Activated CD8-positive, alpha-beta memory T cell treated with anti-CD3 and anti-CD28 coated beads for 36 hours (primary cell): ENCODE results near the gene LGALS9. TPM values are rescaled to one million over a fixed set of nuclear protein-coding genes. Genes with fewer than 3 reads are reported as not detected.
"Not testable (repeated sequence)": the region's sequence is repeated elsewhere in the genome, so short reads cannot be mapped to it uniquely, and the experiment has no call there.

Source experiments
- CTCF ChIA-PET: fragments of 350-600 bp; sonication (Branson Sonifier 250); formaldehyde crosslinking; loops from one replicate; lab custom pipeline; 2021; ENCODE audit warnings: antibody characterized with exemption; lab: Charles Lee
- POLR2A ChIA-PET: fragments of 350-600 bp; sonication (Branson Sonifier 250); formaldehyde crosslinking; loops from one replicate; lab custom pipeline; 2021; ENCODE audit warnings: antibody characterized with exemption; lab: Charles Lee
- total RNA-seq, 2 experiments: library from RNA; stranded (reverse); gene quantifications; one replicate each; pipeline ENCODE4 v1.2.3, GENCODE V29; 2021

The LGALS9 gene
- total RNA-seq, 2 experiments from 2014 or later = 8.4 TPM

DNA sequence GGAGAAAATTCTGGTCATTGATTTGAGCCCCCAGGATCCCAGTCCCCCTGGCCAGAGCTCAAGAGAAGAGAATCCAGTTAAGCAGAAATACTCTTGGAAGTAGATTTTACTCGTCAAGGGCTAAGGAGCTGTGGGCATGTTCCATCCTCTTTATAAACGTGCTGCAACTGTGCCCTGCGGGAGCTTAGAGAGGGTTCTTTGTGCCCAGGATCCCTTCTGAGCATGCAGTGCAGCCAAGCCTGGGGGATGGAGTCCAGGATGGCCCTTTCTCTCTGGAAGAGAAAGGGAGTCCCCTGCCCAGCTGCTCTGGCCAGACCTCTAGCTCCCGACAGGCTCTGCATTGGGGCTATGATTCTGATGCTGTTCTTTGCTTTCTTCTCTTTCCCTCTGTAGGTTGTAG lies 9.5 kb upstream of the LGALS9 start:
- CTCF ChIA-PET = interaction anchor here (1.3 to 2.5 kb wide), 2 partner anchors 17 to 18 kb away, joined by 3 to 7 read pairs; no protein-coding TSS in a partner anchor

DNA sequence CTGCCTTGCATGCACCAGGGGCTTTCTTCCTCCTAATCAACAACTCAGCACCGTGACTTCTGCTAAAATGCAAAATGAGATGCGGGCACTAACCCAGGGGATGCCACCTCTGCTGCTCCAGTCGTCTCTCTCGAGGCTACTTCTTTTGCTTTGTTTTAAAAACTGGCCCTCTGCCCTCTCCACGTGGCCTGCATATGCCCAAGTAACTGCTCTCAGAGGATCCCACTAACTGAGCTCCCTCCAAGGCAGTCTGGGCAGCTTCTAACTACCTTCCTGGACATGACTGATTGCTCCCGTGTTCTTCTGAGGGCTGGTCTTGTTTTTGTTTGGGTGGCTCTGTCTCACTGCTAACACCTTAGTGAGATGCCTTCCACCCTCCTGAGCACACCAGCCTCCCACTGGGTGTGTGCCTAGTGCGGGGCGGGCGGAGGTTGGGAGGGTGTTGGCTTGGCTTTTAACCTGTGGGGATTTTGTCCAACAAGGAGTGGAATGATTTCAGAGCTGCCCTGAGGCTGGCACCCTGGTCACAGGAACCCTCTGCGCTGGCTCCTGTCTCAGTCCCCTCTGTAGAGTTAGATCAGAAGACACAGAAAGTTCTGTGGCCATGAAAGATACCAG lies 8.9 kb upstream of the LGALS9 start:
- ChIA-PET POLR2A (no interaction called here), CTCF (interaction anchor here (1.0 to 2.5 kb wide), 3 partner anchors 17 to 19 kb away, joined by 3 to 7 read pairs (median 3); no protein-coding TSS in a partner anchor)

More for the DNA sequence above, 9.5 kb upstream of the LGALS9 start:
- POLR2A ChIA-PET = no interaction called here

DNA sequence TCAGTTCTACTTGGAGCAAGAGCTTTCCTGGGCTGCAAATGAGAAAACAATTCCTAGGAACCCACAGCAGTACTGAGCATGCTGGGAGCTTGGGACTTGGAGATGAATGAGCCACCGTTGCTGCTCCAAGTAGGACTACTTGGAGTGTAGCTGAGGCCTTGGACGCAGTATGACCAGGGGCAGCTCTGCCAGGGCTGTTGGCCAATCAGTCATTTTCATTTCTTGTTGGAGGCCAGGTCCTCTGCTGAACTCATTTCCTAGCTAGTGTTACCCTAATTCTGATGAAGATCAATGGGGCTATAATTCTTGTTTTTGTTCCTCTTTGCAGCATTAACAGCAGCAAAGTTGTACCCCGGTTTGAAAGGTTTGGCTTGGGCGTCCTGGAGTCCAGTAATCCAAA lies 8.0 kb upstream of the LGALS9 start:
- ChIA-PET CTCF (interaction anchor here (1.0 to 2.5 kb wide), 2 partner anchors 18 to 20 kb away, joined by 3 to 7 read pairs; no protein-coding TSS in a partner anchor), POLR2A (no interaction called here)

DNA sequence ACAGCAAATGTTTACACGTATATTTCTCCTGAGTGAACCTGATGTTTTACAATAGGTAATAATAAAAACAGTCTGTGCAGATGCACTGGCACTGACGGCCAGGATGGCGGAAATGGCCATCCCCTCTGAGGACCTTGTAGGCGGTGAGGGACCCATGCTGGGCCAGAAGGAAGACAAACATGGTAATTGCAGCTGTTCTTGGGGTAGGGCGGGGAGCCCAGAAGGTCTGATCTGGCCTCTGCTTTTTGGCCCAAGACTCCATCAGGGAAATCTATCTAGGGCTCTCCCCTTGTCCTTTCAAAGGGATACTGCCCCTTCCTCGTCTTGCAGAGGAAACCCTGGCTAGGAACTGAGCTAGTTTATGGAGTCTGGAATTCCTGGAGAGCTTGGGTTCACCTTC lies 7.4 kb upstream of the LGALS9 start:
- CTCF ChIA-PET = interaction anchor here (2.5 kb wide), 1 partner anchor 20 kb away, joined by 7 read pairs; no protein-coding TSS in a partner anchor
- POLR2A ChIA-PET = no interaction called here

DNA sequence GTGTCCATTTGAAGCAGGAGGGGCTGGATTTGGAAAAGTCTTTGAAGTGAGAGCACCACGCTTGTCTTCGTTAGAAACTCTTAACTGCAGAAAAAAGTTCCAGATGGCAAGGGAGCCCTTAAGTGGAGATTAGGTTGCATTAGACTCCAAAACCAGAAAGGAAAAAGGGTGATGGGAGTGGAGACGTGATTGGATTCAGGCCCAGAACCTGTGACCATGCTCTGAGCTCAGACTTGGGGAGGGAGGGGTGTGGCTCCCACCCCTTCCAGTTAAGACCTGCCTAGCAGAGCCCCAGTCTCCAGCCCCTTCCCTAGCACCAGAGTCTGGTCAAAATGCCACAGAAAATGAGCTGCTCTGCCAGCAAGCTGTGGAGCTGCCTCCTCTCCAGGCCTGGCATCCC lies 6.4 kb upstream of the LGALS9 start:
- ChIA-PET CTCF (no interaction called here), POLR2A (no interaction called here)

DNA sequence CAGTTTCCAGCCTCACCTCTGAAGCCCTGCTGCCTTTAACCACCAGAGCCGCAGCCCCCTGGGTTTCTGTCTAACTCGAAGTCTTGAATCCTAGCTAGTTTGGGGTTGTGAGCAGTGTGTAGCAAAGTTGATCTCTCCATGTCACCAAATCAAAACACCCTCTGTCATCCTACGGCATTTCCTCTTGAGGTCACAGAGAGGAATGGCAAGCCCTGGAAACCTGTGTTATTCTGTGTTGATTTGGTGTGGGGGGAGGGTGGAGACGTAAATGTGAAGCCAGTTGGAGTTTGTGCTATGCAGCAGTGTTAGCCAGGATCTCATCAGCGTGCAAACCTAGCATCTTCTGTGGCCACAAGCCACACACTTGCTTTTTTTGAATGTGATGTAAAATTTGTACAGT lies 5.1 kb upstream of the LGALS9 start:
- ChIA-PET POLR2A (no interaction called here), CTCF (interaction anchor here (0.7 kb wide), 1 partner anchor 272 kb away, joined by 3 read pairs; no protein-coding TSS in a partner anchor)

DNA sequence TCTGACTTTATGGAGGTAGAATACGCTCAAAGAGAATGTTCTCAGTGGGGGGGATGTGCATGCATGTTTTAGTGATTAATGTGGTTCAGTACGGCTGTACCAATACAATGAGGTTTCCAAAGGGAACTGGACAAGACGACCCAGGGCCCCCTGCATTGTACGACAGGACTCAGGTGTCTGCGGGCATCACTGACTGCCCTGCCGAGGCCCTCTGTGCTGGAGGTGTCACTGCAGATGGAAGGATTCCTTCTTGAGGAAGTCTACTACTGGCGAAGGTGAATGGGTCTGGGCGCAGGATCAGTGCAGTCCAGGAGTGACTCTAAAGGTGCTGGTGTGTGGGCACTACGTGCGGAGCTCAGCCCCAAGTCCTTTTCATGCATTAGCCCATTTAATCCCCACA lies 3.5 kb upstream of the LGALS9 start:
- CTCF ChIA-PET = no interaction called here
- POLR2A ChIA-PET = no interaction called here

DNA sequence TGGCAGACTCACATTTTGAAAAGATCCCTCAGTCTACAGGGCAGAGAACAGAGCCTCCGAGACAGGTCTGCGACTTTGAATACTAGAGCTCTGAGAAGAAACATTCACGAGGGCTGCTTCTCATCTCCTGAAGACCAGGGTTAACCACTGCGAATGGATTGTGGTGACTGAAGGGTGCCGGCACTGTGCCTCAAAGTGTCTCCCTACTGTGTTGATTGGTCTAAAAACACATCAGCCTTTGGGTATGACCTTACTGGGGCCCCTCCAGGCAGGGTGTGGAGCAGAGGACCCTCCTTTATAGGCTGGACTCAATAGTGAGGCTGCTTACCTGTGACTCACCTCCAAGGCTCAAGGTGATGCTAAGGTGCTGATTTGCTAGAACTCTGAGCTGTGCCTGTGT lies 2.6 kb upstream of the LGALS9 start:
- ChIA-PET POLR2A (no interaction called here), CTCF (no interaction called here)

DNA sequence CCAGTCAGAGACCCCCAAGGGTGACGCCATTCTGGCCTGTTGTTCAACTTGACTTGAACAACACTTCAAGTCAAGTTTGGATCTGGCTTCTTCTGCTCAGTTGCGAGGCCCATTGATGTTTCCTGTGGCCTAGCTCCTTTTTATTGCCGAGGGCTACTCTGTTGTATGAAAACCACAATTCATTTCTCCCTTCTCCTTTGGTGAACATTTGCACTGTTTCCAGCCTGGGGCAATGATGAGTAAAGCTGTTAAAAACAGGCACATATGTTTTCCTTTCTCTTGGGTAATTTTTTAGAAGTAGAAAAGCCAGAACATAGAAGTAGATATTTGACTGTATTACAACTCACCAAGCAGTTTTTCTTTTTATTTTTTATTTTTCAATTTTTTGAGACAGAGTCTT lies 1.7 kb upstream of the LGALS9 start:
- CTCF ChIA-PET, POLR2A ChIA-PET: not testable (repeated sequence)

DNA sequence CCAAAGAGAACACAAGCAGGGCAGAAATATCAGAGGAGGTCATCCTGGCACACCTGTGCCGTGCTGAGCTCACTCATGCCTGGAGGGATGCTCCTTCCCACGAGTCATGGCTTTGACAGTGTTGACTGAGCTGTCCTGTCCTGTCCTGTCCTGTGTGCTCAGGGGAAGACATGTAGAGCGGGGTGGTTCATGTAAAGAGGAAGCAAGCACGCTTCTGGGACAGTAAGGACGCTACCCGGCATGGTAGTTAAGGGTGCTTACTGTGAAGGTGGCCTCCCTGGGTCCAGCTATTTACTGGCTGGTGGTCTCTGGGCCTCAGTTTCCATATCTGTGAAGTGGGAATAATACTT lies 398 bp downstream of the LGALS9 start:
- ChIA-PET POLR2A (no interaction called here), CTCF (interaction anchor here (1.1 kb wide), 1 partner anchor 32 kb away, joined by 4 read pairs; no protein-coding TSS in a partner anchor)

DNA sequence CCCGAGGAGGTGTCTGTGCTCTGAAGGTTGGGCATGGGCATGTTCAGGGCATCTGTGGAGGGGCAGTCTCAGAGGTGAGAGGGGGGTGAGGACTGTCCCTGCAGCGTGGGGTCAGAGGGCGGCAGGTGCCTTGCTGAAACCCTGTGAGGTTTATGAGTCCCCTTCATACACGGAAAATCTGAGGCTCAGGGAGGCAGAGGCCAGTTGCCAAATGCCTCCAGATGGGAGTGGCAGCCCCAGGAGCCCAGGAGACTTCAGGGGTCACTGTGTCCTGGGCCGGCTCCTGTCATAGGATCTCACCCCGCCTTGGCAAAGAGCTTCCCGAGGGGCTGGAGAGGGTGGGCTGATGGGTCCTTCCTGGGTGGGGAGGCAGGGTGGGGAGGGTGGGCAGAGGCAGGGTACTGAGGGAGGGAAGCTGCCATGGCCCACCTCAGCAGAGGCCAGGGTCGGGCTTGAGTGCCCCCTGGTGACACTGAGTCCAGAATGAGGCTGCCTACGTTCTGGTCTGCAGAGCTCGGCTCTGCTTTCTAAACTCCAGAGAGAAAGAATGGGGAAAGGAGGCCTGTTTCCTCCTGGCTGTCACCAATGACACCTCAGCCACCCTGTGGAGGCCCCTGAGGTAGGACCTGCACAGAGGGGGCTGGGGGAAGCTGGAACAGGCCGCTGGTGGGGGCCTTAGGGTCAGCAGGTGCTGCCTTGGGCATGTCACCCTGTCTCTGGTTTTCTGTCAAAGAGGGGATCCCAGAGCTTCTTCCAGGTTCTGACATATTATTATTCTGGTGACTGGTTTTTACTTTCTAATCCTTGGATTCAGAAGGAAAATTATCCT lies 1.1 kb downstream of the LGALS9 start:
- CTCF ChIA-PET = interaction anchor here (1.1 to 2.2 kb wide), 3 partner anchors 19 to 32 kb away, joined by 3 to 6 read pairs (median 4); no protein-coding TSS in a partner anchor
- POLR2A ChIA-PET = no interaction called here

DNA sequence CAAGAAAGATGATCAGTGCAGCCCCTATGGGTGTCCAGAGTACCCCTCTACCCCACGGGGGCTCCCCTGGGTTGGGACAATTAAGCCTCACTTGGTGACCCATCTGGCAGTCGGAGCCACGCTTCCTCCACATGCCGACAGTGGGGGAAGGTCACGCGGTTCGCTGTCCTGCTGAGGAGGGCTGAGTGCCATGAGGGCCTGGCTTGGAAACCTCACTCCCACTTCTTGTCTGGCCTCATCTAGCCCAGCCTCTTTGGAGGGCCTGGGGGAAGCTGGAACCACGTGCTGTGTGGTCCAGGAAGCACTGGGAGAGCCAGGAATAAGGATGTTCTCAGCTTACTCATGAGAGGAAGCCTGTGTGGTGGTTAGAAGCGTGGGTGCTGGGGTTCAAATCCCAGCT lies 1.8 kb downstream of the LGALS9 start:
- POLR2A ChIA-PET = not testable (repeated sequence)
- CTCF ChIA-PET = interaction anchor here (1.5 to 2.2 kb wide), 2 partner anchors 18 to 22 kb away, joined by 3 to 6 read pairs; no protein-coding TSS in a partner anchor

DNA sequence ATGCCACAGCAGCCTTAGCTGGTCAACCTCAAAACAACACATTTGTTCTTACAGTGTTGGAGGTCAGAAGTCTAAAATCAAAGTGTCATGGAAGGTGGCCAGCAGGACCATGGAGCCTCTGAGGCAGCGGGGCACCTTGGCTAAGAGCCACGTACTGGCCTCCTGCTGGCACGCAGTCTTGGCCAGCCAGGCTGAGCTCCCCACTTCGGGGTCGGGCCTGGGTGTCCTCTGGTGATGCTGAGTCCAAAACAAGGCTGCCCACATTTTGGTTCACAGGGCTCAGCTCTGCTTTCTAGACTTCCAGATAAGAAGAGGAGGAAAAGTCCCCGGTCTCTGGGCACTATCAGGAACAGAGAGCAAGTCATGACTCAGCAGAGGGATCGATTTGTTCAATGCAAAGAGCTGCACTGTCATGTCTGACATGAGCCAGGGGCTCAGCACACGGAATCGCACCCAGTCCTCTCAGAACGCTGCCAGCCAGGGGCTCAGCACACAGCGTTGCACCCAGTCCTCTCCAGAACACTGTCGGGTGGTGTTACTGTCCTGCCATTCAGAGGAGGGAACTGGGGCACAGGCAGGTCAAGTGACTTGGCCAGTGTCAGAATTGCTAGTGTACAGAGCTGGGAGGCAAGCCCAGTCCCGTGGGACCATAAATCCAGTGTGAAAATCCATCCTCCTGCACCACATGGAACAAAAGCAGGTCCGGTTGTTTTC lies 2.5 kb downstream of the LGALS9 start:
- ChIA-PET CTCF (interaction anchor here (1.5 to 2.2 kb wide), 3 partner anchors 17 to 21 kb away, joined by 3 to 6 read pairs (median 4); no protein-coding TSS in a partner anchor), POLR2A (interaction anchor here (0.6 kb wide), 1 partner anchor 27 kb away, joined by 7 read pairs; no protein-coding TSS in a partner anchor)

DNA sequence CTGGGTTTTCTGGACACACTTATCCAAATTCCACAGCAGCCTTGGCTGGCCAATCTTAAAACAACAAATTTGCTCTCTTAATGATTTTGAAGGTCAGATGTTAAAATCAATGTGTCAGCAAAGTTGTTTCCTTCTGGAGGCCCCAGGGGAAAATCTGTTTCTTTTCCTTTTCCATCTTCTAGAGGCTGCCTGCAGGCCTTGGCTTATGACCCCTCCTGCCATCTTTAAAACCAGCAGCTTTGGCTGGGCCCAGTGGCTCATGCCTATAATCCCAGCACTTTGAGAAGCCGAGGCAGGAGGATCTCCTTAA lies 3.0 kb downstream of the LGALS9 start:
- CTCF ChIA-PET = interaction anchor here (1.5 to 2.2 kb wide), 2 partner anchors 17 to 21 kb away, joined by 4 to 6 read pairs; no protein-coding TSS in a partner anchor
- POLR2A ChIA-PET = no interaction called here

DNA sequence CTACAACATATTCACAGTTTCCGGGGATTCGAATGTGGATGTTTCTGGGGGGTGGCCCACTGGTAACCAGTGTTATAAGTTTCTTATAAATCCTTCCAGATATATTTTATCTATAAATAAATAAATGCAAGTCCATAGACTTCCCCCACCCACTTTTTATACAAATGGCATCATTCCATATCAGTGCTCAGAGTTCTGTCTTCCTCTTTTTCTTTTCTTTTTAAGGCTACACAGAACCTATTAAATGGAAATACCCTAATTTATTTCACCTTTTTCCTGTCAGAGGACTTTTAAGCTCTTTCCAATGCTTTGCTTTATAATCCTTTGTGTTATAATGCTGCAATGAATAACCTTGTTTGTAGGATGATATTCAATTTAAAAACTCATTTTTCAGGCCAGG lies 3.8 kb downstream of the LGALS9 start:
- ChIA-PET POLR2A (no interaction called here), CTCF (interaction anchor here (1.5 kb wide), 1 partner anchor 16 kb away, joined by 4 read pairs; no protein-coding TSS in a partner anchor)

DNA sequence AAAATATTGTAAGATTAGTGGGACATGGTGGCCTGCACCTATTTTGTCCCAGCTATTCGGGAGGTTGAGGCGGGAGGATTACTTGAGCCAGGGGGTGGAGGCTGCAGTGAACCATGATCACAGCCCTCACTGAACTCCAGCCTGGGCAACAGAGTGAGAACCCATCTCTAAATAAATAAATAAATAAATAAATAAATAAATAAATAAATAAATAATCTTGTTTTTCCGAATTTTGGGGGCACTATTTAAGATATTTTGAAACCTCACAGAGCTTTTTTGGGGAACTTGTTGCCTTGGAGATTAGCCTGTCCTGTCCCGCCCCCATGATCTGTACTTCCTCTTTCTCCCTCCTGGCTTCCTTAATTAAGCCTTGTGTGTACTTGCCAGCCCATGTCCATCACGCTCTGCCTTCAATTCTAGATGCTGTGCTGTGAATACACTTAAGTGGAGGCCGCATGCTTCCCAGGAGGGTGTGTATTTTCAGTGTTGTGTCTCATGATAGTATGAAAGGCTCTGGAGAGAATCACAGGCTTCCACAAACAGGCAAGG lies 4.4 kb downstream of the LGALS9 start:
- CTCF ChIA-PET = interaction anchor here (1.5 kb wide), 1 partner anchor 15 kb away, joined by 4 read pairs; no protein-coding TSS in a partner anchor
- POLR2A ChIA-PET = no interaction called here

DNA sequence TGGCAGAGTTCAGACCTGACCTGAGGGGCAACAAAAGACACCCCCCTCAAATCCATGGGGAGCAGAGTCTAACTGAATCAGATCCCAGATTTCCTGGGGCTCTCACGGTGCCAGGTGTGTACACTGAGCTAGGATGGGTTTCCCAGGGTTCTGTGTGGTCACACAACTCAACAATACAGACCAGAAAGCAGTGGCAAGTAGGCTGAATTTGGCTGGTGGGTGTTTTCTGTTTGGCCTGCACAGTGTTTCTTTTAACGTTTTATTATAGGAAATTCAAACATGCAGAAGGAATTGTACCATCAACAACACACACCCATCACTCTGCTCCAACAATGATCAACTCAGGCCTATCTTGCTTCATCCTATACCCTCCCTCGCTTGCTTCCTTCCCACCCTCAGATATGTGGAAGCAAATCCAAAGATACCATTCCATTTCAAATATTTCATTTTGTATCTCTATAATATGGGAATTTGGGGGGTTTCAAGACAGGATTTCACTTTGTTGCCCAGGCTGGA lies 5.1 kb downstream of the LGALS9 start:
- CTCF ChIA-PET = interaction anchor here (1.0 kb wide), 1 partner anchor 18 kb away, joined by 3 read pairs; no protein-coding TSS in a partner anchor
- POLR2A ChIA-PET = not testable (repeated sequence)

DNA sequence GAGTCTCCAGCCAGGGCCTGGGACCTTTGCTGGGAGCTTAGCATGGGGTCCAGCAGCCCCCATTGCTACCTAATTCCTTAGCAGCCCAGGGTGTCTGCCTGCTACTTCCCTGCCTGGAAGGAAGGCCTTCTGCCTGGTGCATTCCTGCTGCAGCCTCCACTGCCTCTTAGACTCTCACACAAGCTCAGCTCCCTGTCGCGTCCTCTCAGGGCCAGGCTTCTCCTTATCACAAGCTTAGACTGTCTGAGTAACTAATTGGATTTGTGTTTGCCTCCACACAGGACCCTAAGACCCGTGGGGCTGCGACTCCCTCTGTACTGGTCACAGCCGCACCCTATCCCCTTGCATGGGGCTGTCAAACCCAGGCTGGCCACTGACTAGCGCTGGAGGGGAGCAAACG lies 6.8 kb downstream of the LGALS9 start:
- CTCF ChIA-PET, POLR2A ChIA-PET: not testable (repeated sequence)

DNA sequence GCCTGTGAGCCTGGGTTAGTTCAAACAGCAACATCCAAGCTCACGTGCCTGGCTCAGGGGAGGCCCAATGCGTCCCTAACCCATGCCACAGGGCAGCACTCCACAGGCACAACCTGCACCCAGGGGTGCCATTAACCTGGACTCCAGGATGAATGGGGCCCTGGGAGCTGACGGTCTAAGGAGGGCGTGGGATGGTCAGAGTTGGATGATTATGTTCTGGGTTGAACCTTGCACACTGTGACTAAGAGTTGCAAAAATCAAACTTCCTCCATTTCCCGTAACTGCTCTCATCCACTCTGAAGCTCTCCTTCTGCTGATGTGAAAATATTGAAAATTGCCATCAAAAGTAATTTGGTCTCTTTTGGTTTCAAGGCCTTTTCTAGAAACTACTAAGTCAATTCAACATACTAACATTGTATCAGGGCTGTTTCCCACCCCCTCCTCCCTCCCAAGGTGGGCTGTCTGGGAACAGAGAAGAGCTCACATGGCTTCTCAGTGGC lies 7.5 kb downstream of the LGALS9 start:
- CTCF ChIA-PET = interaction anchor here (1.5 kb wide), 1 partner anchor 17 kb away, joined by 3 read pairs; no protein-coding TSS in a partner anchor
- POLR2A ChIA-PET = not testable (repeated sequence)
